ENCODE data around the gene SPHK1.
"Not testable (repeated sequence)": the region's sequence is repeated elsewhere in the genome, so short reads cannot be mapped to it uniquely, and the experiment has no call there.

The SPHK1 gene

DNA sequence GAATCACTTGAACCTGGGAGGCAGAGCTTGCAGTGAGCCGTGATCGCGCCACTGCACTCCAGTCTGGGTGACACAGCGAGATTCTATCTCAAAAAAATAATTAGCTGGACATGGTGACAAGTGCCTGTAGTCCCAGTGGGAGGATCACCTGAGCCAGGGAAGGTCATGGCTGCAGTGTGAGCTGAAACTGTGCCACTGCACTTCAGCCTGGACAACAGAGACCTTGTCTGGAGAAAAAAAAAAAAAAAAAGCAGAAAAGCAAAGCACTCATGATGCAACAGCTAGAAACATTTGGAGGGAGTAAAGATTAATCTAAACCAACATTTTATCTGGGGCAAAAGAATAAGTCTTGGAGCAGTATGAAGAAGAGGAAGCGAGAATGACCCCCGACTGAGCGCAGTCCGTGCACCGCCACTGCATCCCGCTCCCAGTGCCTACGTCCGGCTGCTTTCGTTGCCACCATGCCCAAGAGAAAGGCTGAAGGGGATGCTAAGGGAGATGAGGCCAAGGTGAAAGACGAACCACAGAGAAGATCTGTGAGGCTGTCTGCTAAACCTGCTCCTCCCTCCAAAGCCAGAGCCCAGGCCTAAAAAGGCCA, 38.9 kb upstream of the SPHK1 start:
- H3K4me3 ChIP-seq (ENCODE audit: low read length) = no peak overlapping the region
- no peak for DNase-seq (ENCODE audit: low read depth)
- TF ChIP-seq, protein P1, sequence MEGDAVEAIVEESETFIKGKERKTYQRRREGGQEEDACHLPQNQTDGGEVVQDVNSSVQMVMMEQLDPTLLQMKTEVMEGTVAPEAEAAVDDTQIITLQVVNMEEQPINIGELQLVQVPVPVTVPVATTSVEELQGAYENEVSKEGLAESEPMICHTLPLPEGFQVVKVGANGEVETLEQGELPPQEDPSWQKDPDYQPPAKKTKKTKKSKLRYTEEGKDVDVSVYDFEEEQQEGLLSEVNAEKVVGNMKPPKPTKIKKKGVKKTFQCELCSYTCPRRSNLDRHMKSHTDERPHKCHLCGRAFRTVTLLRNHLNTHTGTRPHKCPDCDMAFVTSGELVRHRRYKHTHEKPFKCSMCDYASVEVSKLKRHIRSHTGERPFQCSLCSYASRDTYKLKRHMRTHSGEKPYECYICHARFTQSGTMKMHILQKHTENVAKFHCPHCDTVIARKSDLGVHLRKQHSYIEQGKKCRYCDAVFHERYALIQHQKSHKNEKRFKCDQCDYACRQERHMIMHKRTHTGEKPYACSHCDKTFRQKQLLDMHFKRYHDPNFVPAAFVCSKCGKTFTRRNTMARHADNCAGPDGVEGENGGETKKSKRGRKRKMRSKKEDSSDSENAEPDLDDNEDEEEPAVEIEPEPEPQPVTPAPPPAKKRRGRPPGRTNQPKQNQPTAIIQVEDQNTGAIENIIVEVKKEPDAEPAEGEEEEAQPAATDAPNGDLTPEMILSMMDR (conservative IDR thresholded peaks at IDR 0.05; ENCODE audit: low read depth, low read length) = no peak

DNA sequence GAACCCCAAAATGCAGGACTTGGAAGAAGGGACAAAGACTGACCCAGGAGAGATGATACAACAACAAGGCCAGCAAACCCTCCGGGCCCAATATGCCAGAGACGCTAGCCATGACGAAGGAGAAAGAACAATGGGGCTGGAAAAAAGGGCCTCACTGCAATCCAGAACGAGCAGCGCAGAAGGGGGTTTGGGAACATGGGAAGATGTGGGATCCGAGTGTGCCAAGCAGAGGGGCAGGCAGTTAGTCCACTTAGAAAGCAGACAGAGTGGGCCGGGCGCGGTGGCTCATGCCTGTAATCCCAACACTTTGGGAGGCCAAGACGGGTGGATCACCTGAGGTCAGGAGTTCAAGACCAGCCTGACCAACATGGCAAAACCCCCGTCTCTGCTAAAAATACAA, 37.5 kb upstream of the SPHK1 start:
- not testable (repeated sequence) for DNase-seq (ENCODE audit: low read depth); H3K4me3 ChIP-seq (ENCODE audit: low read length)

DNA sequence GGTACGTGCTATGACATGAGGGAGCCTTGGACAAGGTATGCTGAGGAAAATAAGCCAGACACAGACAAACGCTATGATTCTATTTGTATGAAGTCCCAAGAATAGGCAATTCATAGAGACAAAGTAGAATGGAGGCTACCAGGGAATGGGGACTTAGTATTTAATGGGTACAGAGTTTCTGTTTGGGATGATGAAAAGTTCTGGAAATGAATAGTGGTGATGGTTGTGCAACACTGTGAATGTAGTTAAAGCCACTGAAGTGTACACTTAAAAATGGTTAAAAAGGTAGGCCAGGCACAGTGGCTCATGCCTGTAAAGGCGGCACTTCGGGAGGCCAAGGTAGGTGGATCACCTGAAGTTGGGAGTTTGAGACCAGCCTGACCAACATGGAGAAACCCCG, 33.9 kb upstream of the SPHK1 start:
- TF ChIP-seq, protein P1 (conservative IDR thresholded peaks at IDR 0.05; ENCODE audit: low read depth, low read length) = no peak
- no peak for DNase-seq (ENCODE audit: low read depth)
- no peak overlapping the region for H3K4me3 ChIP-seq (ENCODE audit: low read length)

DNA sequence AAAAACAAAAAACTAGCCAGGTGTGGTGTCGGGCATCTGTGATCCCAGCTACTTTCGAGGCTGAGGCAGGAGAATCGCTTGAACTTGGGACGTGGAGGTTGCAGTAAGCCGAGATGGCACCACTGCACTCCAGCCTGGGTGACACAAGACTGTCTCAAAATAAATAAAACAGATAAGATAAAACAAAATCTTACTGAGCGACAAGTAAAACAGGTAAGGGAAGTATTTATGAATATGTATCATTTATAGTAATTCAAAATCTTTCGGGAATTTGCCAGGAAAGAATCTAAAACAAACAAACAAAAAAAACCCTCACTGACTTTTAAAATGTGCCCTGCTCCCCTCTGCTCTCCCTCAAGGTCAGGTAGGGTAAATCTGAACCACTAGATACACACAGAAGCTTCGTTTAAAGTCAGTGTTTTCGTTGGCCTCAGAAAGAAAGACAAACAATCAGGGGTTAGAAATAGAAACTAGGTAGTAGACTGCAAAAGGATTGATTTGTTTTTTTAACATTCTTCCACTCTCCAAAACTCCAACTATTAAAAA, 32.8 kb upstream of the SPHK1 start:
- H3K4me3 ChIP-seq (ENCODE audit: low read length) = no peak overlapping the region
- no peak for DNase-seq (ENCODE audit: low read depth)
- TF ChIP-seq, protein P1 (conservative IDR thresholded peaks at IDR 0.05; ENCODE audit: low read depth, low read length) = no peak

DNA sequence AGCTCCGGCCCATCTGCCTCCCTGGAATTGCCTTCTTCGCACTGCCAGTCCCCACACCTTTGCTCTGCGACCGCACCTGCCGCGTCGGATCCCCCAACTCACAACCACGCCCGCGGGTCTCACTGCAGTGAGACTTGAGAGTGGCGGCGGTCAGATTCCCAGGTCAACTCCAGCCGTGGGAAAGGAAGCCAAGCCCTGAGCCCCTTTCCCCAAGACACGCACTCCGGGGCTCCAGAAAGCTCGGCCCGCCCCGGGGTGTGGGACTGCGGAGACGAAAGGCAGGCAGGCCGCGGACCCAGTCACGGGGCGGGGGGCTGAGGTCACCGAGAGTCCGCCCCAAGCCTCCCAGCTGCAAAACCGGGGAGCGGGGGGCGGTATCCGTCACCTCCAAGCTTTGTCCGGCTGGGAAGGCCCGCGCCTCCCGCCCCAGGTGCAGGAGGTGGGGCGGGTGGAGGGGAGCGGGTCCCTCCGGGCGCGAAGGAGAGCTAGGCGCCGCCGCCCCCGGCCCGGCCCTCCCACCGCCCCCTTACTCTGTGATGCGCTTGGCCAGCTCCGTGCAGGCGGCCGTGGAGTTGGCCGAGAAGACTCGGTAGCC, 31.3 kb upstream of the SPHK1 start:
- peak overlapping the region; percentile 82 for H3K4me3 ChIP-seq (ENCODE audit: low read length)
- no peak for DNase-seq (ENCODE audit: low read depth)
- TF ChIP-seq, protein P1 (conservative IDR thresholded peaks at IDR 0.05; ENCODE audit: low read depth, low read length) = no peak

DNA sequence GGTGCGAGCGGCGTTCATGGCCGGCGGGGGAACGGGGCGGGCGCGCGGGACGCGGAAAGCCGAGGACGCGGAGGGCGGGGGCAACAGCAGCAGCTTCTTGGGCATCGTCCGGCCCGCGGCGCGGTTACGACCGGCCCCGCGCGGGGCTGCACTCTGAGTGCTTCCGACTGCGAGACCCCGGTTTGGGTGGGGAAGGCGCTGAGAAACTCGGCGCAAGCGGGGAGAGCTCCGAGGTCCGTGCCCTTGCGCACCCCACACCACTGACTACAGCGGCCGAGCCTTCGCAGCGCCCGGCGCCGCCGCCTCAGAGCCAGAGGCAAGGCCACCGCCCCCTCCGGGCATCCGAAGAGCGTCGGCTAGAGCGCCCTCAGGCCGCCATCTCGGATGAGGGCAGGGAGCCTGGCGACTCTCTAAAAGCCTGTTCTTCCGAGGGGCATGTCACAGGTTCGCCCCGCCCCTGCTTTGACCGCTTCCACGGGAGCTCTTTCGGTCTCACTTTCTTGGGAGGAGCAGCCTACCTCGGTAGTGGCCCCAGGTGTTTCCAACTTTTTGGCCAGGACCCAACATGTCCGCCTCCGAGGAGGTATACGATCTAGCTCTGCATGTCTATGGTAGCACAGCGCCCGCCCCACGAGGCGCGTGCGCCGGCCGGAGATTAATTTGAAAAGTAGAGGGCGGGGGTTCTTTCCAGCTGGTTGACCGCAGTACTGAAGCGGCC, 30.7 kb upstream of the SPHK1 start, which contains the start of gene PRPSAP1:
PRPSAP1 (minus strand) TSS at position 318 of the 718 bp plus-strand sequence; CDS start at position 105, 213 bp downstream.
- H3K4me3 ChIP-seq (ENCODE audit: low read length) = peak within 1 kb of the TSS; percentile 82
- TF ChIP-seq, protein P1 (conservative IDR thresholded peaks at IDR 0.05; ENCODE audit: low read depth, low read length) = peak; percentile 54
- DNase-seq (ENCODE audit: low read depth) = no peak

DNA sequence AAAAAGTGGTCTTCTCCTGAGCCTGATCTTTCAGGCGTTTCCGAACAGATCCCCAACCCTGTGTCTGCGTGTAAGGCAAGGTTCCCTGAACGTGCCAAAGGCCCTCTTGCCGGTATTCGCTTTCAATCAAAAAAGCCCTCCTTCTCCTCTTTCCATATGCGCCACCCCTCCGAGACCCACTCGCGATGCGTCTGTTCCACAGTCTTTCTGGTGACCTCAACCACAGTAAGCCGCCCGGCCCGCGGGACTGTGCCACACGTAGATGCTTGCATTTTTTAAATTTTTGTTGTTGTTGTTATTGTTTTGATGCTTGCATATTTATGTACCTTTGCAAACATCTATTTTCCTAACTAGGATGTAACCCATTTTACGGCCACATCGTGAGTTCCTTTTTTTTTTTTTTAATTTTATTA, 30.1 kb upstream of the SPHK1 start:
- peak overlapping the region; percentile 82 for H3K4me3 ChIP-seq (ENCODE audit: low read length)
- no peak for DNase-seq (ENCODE audit: low read depth)
- TF ChIP-seq, protein P1 (conservative IDR thresholded peaks at IDR 0.05; ENCODE audit: low read depth, low read length) = no peak
